Measurements from ENCODE around the gene SNX1.

- TF ChIP-seq, protein P1, sequence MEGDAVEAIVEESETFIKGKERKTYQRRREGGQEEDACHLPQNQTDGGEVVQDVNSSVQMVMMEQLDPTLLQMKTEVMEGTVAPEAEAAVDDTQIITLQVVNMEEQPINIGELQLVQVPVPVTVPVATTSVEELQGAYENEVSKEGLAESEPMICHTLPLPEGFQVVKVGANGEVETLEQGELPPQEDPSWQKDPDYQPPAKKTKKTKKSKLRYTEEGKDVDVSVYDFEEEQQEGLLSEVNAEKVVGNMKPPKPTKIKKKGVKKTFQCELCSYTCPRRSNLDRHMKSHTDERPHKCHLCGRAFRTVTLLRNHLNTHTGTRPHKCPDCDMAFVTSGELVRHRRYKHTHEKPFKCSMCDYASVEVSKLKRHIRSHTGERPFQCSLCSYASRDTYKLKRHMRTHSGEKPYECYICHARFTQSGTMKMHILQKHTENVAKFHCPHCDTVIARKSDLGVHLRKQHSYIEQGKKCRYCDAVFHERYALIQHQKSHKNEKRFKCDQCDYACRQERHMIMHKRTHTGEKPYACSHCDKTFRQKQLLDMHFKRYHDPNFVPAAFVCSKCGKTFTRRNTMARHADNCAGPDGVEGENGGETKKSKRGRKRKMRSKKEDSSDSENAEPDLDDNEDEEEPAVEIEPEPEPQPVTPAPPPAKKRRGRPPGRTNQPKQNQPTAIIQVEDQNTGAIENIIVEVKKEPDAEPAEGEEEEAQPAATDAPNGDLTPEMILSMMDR (IDR thresholded peaks at IDR 0.05): no peak
- no peak for TF ChIP-seq ZFX (IDR thresholded peaks at IDR 0.05; ENCODE audit: borderline replicate concordance)
Observed at GRCh38 chr15:64141798-64142512, 46.2 kb downstream of the SNX1 start.

All from 22Rv1 (cell line).